GM19240 (cell line): ENCODE measurements around the gene MINK1.
"Not testable (repeated sequence)": the region's sequence is repeated elsewhere in the genome, so short reads cannot be mapped to it uniquely, and the experiment has no call there.

Source experiments
- DNase-seq: peaks from one replicate; pipeline ENCODE4 v3.0.0; 2011; ENCODE audit warnings: low spot score; ENCODE audit not compliant: insufficient read length

The MINK1 gene

GRCh38 chr17:4811471-4811870 lies 21.7 kb upstream of the MINK1 start:
- DNase-seq: no peak

- DNase-seq: no peak
Observed at GRCh38 chr17:4812690-4813089, 20.4 kb upstream of the MINK1 start.

- DNase-seq: no peak
Observed at GRCh38 chr17:4815043-4815675, 18.0 kb upstream of the MINK1 start.

- DNase-seq: no peak
Observed at GRCh38 chr17:4816826-4817225, 16.3 kb upstream of the MINK1 start.

- no peak for DNase-seq
Observed at GRCh38 chr17:4818276-4818675, 14.9 kb upstream of the MINK1 start.

- no peak for DNase-seq
Observed at GRCh38 chr17:4822835-4823234, 10.3 kb upstream of the MINK1 start.

GRCh38 chr17:4823373-4824089 lies 9.6 kb upstream of the MINK1 start:
- DNase-seq: no peak

- DNase-seq: no peak
Observed at GRCh38 chr17:4827399-4827798, 5.7 kb upstream of the MINK1 start.

- not testable (repeated sequence) for DNase-seq
Observed at GRCh38 chr17:4832829-4833177, 337 bp upstream of the MINK1 start.

- no peak for DNase-seq
Observed at GRCh38 chr17:4833941-4834680, 971 bp downstream of the MINK1 start.

- DNase-seq: no peak
Observed at GRCh38 chr17:4834681-4835020, 1.5 kb downstream of the MINK1 start.

GRCh38 chr17:4836221-4836620 lies 3.1 kb downstream of the MINK1 start:
- no peak for DNase-seq

GRCh38 chr17:4837471-4838308 lies 4.5 kb downstream of the MINK1 start:
- DNase-seq: no peak

GRCh38 chr17:4838309-4838785 lies 5.2 kb downstream of the MINK1 start:
- DNase-seq: no peak

GRCh38 chr17:4839221-4839620 lies 6.1 kb downstream of the MINK1 start:
- no peak for DNase-seq

GRCh38 chr17:4839965-4840892 lies 7.1 kb downstream of the MINK1 start:
- no peak for DNase-seq

- DNase-seq: no peak
Observed at GRCh38 chr17:4840893-4841242, 7.7 kb downstream of the MINK1 start.

GRCh38 chr17:4842376-4842775 lies 9.2 kb downstream of the MINK1 start:
- DNase-seq: no peak

GRCh38 chr17:4843321-4844000 lies 10.3 kb downstream of the MINK1 start:
- no peak for DNase-seq

GRCh38 chr17:4845118-4845517 lies 12.0 kb downstream of the MINK1 start:
- no peak for DNase-seq
